Activated naive CD8-positive, alpha-beta T cell treated with anti-CD3 and anti-CD28 coated beads for 36 hours (primary cell): Measurements from ENCODE around the gene SMPDL3B. TPM values are rescaled to one million over a fixed set of nuclear protein-coding genes. Genes with fewer than 3 reads are reported as not detected.

Source experiments
- DNase-seq: peaks from one replicate; pipeline ENCODE4 v3.0.0; 2021
- H3K27ac Mint-ChIP-seq: one replicate; pipeline ENCODE4 v1.8.0; 2022; ENCODE audit warnings: mild to moderate bottlenecking, moderate library complexity, mixed read lengths
- H3K27me3 Mint-ChIP-seq: one replicate; pipeline ENCODE4 v1.8.0; 2022; ENCODE audit warnings: mild to moderate bottlenecking, mixed read lengths
- H3K36me3 Mint-ChIP-seq: one replicate; pipeline ENCODE4 v1.8.0; 2021; ENCODE audit warnings: mild to moderate bottlenecking, mixed read lengths
- H3K4me1 Mint-ChIP-seq: one replicate; pipeline ENCODE4 v1.8.0; 2021; ENCODE audit warnings: mixed read lengths
- H3K4me3 Mint-ChIP-seq: one replicate; pipeline ENCODE4 v1.8.0; 2022; ENCODE audit warnings: mild to moderate bottlenecking, moderate library complexity, mixed read lengths
- H3K9me3 Mint-ChIP-seq: one replicate; pipeline ENCODE4 v1.8.0; 2022; ENCODE audit warnings: mixed read lengths
- total RNA-seq, 2 experiments: library from RNA; stranded (reverse); gene quantifications; one replicate each; pipeline ENCODE4 v1.2.3, GENCODE V29; 2021

The SMPDL3B gene, protein sequence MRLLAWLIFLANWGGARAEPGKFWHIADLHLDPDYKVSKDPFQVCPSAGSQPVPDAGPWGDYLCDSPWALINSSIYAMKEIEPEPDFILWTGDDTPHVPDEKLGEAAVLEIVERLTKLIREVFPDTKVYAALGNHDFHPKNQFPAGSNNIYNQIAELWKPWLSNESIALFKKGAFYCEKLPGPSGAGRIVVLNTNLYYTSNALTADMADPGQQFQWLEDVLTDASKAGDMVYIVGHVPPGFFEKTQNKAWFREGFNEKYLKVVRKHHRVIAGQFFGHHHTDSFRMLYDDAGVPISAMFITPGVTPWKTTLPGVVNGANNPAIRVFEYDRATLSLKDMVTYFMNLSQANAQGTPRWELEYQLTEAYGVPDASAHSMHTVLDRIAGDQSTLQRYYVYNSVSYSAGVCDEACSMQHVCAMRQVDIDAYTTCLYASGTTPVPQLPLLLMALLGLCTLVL
- total RNA-seq: under 1 TPM; 0.92 to 0.97 TPM

DNA sequence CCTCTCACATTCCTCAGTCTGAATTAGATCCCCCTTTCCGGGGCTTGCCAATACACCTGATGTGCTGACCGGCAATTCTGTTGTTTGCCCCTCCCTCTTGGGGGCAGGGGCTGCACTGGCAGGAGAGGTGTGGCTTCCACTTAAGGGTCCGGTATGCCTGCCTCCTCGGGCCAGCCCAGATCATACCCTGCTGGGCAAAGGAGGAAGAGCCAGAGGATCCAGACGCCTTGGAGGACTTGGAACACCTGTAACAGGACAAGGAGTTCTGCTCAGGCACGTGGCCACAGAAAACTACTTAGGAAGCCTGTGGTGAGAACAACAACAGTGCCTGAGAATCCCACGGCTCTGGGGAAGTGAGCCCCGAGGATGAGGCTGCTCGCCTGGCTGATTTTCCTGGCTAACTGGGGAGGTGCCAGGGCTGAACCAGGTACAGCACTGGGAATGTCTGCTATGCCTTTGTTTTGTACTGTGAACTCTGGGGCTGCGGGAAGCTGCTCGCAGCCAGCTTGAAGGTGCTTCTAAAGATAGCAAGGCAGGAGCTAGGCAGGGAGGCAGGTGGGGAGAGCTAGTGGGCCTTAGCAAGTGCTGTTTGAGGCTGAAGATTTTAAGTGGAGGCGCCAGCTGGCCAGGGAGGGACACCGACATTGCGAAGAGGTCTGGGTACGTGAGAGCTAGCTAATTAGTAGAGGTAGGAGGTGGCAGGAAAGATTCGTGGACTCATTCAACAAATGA, at the start of gene SMPDL3B:
Gene SMPDL3B (plus strand): TSS at position 183 of the 732 bp plus-strand sequence. CDS start 184 bp downstream, at position 367.
- peaks cover 13% of the 10 kb centered on the region for H3K4me1 Mint-ChIP-seq
- H3K27ac Mint-ChIP-seq: no peak within 1 kb of the TSS
- peak within 1 kb of the TSS; percentile 60 for H3K4me3 Mint-ChIP-seq
- no peaks in the 10 kb centered on the region for H3K36me3 Mint-ChIP-seq
- DNase-seq: no peak
- H3K9me3 Mint-ChIP-seq: no peaks in the 10 kb centered on the region
- H3K27me3 Mint-ChIP-seq: peaks cover 29% of the 10 kb centered on the region

GRCh38 chr1:27885114-27885528, 49.7 kb upstream of the SMPDL3B start:
- DNase-seq: no peak
- H3K4me1 Mint-ChIP-seq: peaks cover 41% of the 10 kb centered on the region

DNA sequence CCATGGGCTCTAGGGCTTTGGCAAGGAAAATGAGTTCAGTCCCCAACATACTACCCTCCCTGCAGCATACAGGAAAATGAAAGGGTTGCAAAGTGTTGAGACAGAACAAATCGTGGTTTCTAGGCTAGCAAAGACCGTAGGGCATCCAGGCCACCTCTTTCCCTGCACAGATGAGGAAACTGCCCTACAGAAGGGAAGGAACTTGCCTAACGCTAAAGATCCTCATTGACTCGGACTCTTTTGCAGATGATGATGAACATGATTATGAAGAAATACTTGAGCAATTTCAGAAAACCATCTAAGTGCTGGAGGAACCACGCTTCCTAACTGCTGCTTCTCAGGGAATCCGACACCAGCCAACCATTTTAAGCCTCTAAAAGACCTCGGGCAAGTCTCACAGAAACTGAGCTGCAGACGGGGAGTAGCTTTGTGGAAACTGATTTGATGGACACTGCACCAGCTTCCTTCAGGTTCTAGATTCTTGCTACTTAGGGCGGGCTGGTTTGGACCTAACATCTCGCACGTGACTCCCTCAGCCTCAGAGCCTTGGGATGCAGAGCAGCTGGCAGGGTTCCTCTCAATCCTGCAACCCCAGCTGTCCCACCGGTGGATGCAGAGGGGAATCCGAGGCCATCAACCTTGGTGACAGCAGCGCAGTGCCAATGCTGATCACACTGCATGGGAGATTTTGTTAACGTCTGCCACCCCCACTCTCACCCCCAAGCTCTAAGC, 49.0 kb upstream of the SMPDL3B start:
- Mint-ChIP-seq H3K27ac (no peak overlapping the region), H3K9me3 (no peaks in the 10 kb centered on the region), H3K27me3 (no peaks in the 10 kb centered on the region), H3K4me3 (no peak overlapping the region), H3K36me3 (peaks cover 46% of the 10 kb centered on the region), H3K4me1 (peaks cover 44% of the 10 kb centered on the region)
- no peak for DNase-seq

More at GRCh38 chr1:27885114-27885528, 49.7 kb upstream of the SMPDL3B start:
- Mint-ChIP-seq H3K27me3 (no peaks in the 10 kb centered on the region), H3K9me3 (no peaks in the 10 kb centered on the region), H3K36me3 (peaks cover 41% of the 10 kb centered on the region), H3K27ac (no peak overlapping the region), H3K4me3 (no peak overlapping the region)

- Mint-ChIP-seq H3K27me3 (no peaks in the 10 kb centered on the region), H3K9me3 (no peaks in the 10 kb centered on the region), H3K36me3 (peaks cover 51% of the 10 kb centered on the region), H3K27ac (no peak overlapping the region), H3K4me1 (peaks cover 50% of the 10 kb centered on the region), H3K4me3 (no peak overlapping the region)
- no peak for DNase-seq
Measured at GRCh38 chr1:27886353-27886679, 48.5 kb upstream of the SMPDL3B start.

- DNase-seq: no peak
- Mint-ChIP-seq H3K4me3 (no peak overlapping the region), H3K9me3 (no peaks in the 10 kb centered on the region), H3K36me3 (peaks cover 53% of the 10 kb centered on the region), H3K27ac (peak overlapping the region; percentile 85), H3K27me3 (no peaks in the 10 kb centered on the region), H3K4me1 (peaks cover 54% of the 10 kb centered on the region)
Measured at GRCh38 chr1:27886744-27887143, 48.1 kb upstream of the SMPDL3B start.

DNA sequence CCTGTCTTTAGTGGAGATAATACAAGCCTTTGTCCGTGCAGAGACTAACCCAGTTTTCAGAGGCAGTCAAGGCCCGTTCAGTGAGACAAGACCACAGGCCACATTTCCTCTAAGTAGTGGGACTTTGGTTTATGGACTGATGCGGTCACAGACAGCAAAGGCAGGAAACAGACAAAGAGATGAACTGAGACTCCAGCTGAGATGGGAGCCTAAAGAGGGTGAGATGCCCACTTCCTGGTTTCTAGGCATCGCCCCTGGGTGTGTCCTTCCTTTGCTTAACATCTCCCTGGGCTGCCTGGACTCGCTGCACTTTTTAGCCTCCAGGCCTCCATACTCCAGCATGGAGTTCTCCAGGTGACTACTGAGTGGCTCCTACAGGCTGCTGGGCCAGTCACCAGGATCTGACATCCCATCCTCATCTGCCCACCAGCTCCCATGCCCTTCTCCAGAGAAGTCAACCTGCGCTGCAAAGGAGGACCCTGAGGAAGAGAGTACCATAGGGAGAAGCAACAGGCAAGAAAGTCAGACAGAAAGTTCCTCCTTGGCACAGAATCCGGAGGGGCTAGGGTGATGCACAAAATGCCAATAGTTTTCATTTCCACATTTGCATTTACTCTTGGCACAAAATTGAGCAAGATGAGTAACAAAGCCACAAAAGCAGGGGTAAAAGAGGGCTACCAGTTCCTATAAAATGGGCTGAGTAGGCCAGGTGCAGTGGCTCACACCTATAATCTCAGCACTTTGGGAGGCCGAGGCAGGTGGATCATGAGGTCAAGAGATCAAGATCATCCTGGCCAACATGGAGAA, 47.4 kb upstream of the SMPDL3B start:
- peak overlapping the region; percentile 14 for H3K4me3 Mint-ChIP-seq
- peaks cover 56% of the 10 kb centered on the region for H3K36me3 Mint-ChIP-seq
- no peaks in the 10 kb centered on the region for H3K27me3 Mint-ChIP-seq
- H3K4me1 Mint-ChIP-seq: peaks cover 58% of the 10 kb centered on the region
- no peaks in the 10 kb centered on the region for H3K9me3 Mint-ChIP-seq
- DNase-seq: peak; percentile 31
- H3K27ac Mint-ChIP-seq: peak overlapping the region; percentile 85

GRCh38 chr1:27889506-27889905, 45.3 kb upstream of the SMPDL3B start:
- H3K4me1 Mint-ChIP-seq: peaks cover 56% of the 10 kb centered on the region
- peaks cover 47% of the 10 kb centered on the region for H3K36me3 Mint-ChIP-seq
- no peak for DNase-seq
- no peaks in the 10 kb centered on the region for H3K27me3 Mint-ChIP-seq
- no peaks in the 10 kb centered on the region for H3K9me3 Mint-ChIP-seq
- H3K4me3 Mint-ChIP-seq: no peak overlapping the region
- H3K27ac Mint-ChIP-seq: no peak overlapping the region

- peak overlapping the region; percentile 86 for H3K27ac Mint-ChIP-seq
- H3K36me3 Mint-ChIP-seq: peaks cover 41% of the 10 kb centered on the region
- peaks cover 47% of the 10 kb centered on the region for H3K4me1 Mint-ChIP-seq
- H3K27me3 Mint-ChIP-seq: no peaks in the 10 kb centered on the region
- H3K4me3 Mint-ChIP-seq: no peak overlapping the region
- DNase-seq: no peak
- no peaks in the 10 kb centered on the region for H3K9me3 Mint-ChIP-seq
Measured at GRCh38 chr1:27891196-27891889, 43.5 kb upstream of the SMPDL3B start.

DNA sequence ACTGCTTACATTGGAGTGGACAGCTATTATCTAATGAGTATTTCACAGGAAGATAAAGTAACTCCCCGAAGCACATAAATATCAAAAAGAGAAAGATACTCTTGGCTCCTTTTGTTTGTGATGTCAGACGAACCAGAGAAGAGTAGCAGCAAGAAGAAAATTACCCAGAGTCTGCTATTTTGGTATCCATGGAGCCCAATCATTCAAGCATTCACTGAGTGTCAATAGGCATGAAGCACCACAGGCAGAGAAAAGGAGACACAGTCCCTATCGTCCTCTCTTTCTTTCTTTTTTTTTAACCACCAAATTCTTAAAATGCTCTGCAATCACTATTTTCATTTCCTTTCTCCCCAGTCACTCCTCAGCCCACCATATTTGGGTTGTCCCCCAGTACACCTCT, 40.3 kb upstream of the SMPDL3B start:
- H3K9me3 Mint-ChIP-seq: no peaks in the 10 kb centered on the region
- H3K27me3 Mint-ChIP-seq: no peaks in the 10 kb centered on the region
- peaks cover 24% of the 10 kb centered on the region for H3K4me1 Mint-ChIP-seq
- peak overlapping the region; percentile 22 for H3K27ac Mint-ChIP-seq
- peaks cover 27% of the 10 kb centered on the region for H3K36me3 Mint-ChIP-seq
- H3K4me3 Mint-ChIP-seq: no peak overlapping the region
- DNase-seq: no peak

- Mint-ChIP-seq H3K9me3 (no peaks in the 10 kb centered on the region), H3K36me3 (peaks cover 18% of the 10 kb centered on the region), H3K4me1 (peaks cover 5% of the 10 kb centered on the region), H3K27me3 (no peaks in the 10 kb centered on the region), H3K27ac (no peak overlapping the region), H3K4me3 (no peak overlapping the region)
- no peak for DNase-seq
Measured at GRCh38 chr1:27906759-27907158, 28.0 kb upstream of the SMPDL3B start.

- peaks cover 3% of the 10 kb centered on the region for H3K27me3 Mint-ChIP-seq
- H3K9me3 Mint-ChIP-seq: peaks cover 4% of the 10 kb centered on the region
- no peak for DNase-seq
- H3K36me3 Mint-ChIP-seq: peaks cover 21% of the 10 kb centered on the region
- H3K4me1 Mint-ChIP-seq: peaks cover 17% of the 10 kb centered on the region
- peak overlapping the region; percentile 81 for H3K27ac Mint-ChIP-seq
- H3K4me3 Mint-ChIP-seq: peak overlapping the region; percentile 34
Measured at GRCh38 chr1:27912429-27912828, 22.4 kb upstream of the SMPDL3B start.

DNA sequence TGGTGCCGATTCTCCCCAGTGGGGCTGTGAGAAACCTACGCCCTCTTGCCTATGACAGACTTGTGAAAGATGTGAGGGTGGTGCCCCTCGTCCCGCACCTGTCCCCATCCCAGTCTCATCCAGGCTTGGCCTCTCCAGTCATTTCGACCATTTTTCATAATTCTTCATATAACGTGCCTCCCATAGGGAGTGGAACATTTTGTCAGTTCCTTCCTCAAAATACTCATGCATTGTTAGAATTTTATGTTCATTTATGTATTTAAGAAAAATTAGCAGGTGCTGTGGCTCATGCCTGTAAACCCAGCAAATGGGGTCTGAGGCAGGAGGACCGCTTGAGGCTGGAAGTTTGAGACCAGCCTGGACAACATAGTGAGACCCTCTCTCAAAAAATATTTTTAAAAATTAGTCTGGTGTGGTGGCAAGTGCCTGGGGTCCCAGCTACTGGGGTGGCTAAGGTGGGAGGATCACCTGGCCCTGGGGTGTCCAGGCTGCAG, 19.7 kb upstream of the SMPDL3B start:
- Mint-ChIP-seq H3K9me3 (peaks cover 4% of the 10 kb centered on the region), H3K36me3 (peaks cover 18% of the 10 kb centered on the region), H3K4me1 (peaks cover 15% of the 10 kb centered on the region), H3K27me3 (peaks cover 3% of the 10 kb centered on the region), H3K27ac (peak overlapping the region; percentile 100), H3K4me3 (peak overlapping the region; percentile 100)
- DNase-seq: no peak

- Mint-ChIP-seq H3K4me3 (no peak overlapping the region), H3K9me3 (no peaks in the 10 kb centered on the region), H3K27me3 (no peaks in the 10 kb centered on the region), H3K4me1 (no peaks in the 10 kb centered on the region), H3K36me3 (no peaks in the 10 kb centered on the region), H3K27ac (no peak overlapping the region)
- DNase-seq: no peak
Measured at GRCh38 chr1:27922272-27922671, 12.5 kb upstream of the SMPDL3B start.
